RCC 7860 (cell line): Measurements from ENCODE around the gene CTNNBL1.
A peak's percentile ranks its signal among the peaks of the same experiment; 100 is the strongest.

Experiments used
- DNase-seq: peaks from one replicate; pipeline ENCODE4 v3.0.0-alpha.2; 2015; ENCODE audit warnings: low spot score
- FAIRE-seq: peaks from 2 replicates; lab custom pipeline; 2012; peaks lifted over from hg19 to GRCh38; lab: Jason Lieb, UNC

The CTNNBL1 gene

GRCh38 chr20:37736132-37736531 is 42.3 kb downstream of the CTNNBL1 start:
- DNase-seq (no peak), FAIRE-seq (no peak)

- FAIRE-seq = no peak
- no peak for DNase-seq
Observed at GRCh38 chr20:37737826-37738420, 44.1 kb downstream of the CTNNBL1 start.

- DNase-seq = peak; percentile 67
- peak; percentile 84 for FAIRE-seq
Observed at GRCh38 chr20:37741055-37741454, 47.2 kb downstream of the CTNNBL1 start.

GRCh38 chr20:37741570-37741969 is 47.7 kb downstream of the CTNNBL1 start:
- FAIRE-seq (no peak), DNase-seq (no peak)

GRCh38 chr20:37742131-37742530 is 48.3 kb downstream of the CTNNBL1 start:
- FAIRE-seq = no peak
- DNase-seq = no peak

GRCh38 chr20:37744347-37744746 is 50.5 kb downstream of the CTNNBL1 start:
- no peak for FAIRE-seq

GRCh38 chr20:37745553-37745952 is 51.7 kb downstream of the CTNNBL1 start:
- DNase-seq (no peak), FAIRE-seq (no peak)

More at GRCh38 chr20:37744347-37744746, 50.5 kb downstream of the CTNNBL1 start:
- no peak for DNase-seq

- no peak for DNase-seq
- no peak for FAIRE-seq
Observed at GRCh38 chr20:37748015-37748414, 54.2 kb downstream of the CTNNBL1 start.

GRCh38 chr20:37749218-37749617 is 55.4 kb downstream of the CTNNBL1 start:
- no peak for FAIRE-seq

GRCh38 chr20:37749620-37750403 is 56.0 kb downstream of the CTNNBL1 start:
- FAIRE-seq = no peak

More at GRCh38 chr20:37749218-37749617, 55.4 kb downstream of the CTNNBL1 start:
- DNase-seq = no peak

GRCh38 chr20:37755665-37756064 is 61.8 kb downstream of the CTNNBL1 start:
- DNase-seq (no peak), FAIRE-seq (no peak)

More at GRCh38 chr20:37749620-37750403, 56.0 kb downstream of the CTNNBL1 start:
- no peak for DNase-seq

- FAIRE-seq (no peak), DNase-seq (no peak)
Observed at GRCh38 chr20:37756234-37756633, 62.4 kb downstream of the CTNNBL1 start.

- FAIRE-seq (no peak), DNase-seq (no peak)
Observed at GRCh38 chr20:37757550-37757949, 63.7 kb downstream of the CTNNBL1 start.

GRCh38 chr20:37758332-37758731 is 64.5 kb downstream of the CTNNBL1 start:
- FAIRE-seq (no peak), DNase-seq (no peak)

- FAIRE-seq = no peak
Observed at GRCh38 chr20:37759052-37759553, 65.3 kb downstream of the CTNNBL1 start.

GRCh38 chr20:37759761-37760209 is 66.0 kb downstream of the CTNNBL1 start:
- DNase-seq (no peak), FAIRE-seq (no peak)

More at GRCh38 chr20:37759052-37759553, 65.3 kb downstream of the CTNNBL1 start:
- no peak for DNase-seq

GRCh38 chr20:37760322-37760721 is 66.5 kb downstream of the CTNNBL1 start:
- FAIRE-seq (no peak), DNase-seq (no peak)

- DNase-seq = no peak
- no peak for FAIRE-seq
Observed at GRCh38 chr20:37762716-37763485, 69.1 kb downstream of the CTNNBL1 start.

GRCh38 chr20:37764333-37764935 is 70.6 kb downstream of the CTNNBL1 start:
- FAIRE-seq (no peak), DNase-seq (no peak)

GRCh38 chr20:37770908-37771307 is 77.1 kb downstream of the CTNNBL1 start:
- no peak for DNase-seq
- no peak for FAIRE-seq
